Stomach (tissue), 4 donors: ENCODE results near the gene TBC1D10A.

Experiments used
- EP300 ChIP-seq: sonication (generic); formaldehyde crosslinking; IDR thresholded peaks from one replicate; pipeline ENCODE4 v1.6.1; 2017; ENCODE audit warnings: antibody characterized with exemption
- POLR2A ChIP-seq, 4 donors: fragments of 450-650 bp; IDR thresholded peaks; one replicate each; pipeline ENCODE4 v1.6.1; 2016; ENCODE audit warnings: antibody characterized with exemption in 4 of 4, control low read depth in 2 of 4, mild to moderate bottlenecking in 1 of 4, moderate library complexity in 1 of 4
- POLR2AphosphoS5 ChIP-seq, 3 donors: sonication (generic); formaldehyde crosslinking; IDR thresholded peaks; one replicate each; pipeline ENCODE4 v1.6.1; 2016; ENCODE audit warnings: antibody characterized with exemption in 3 of 3
- TF ChIP-seq, protein P1 (sequence below), 7 experiments: fragments of 450-650 bp in 4 of 7; fragments of 200-600 bp in 3 of 7; sonication (generic) in 3 of 7; IDR thresholded peaks; one replicate each; pipeline ENCODE4 v1.5.1; 2016 to 2019; ENCODE audit warnings: antibody characterized with exemption in 7 of 7, control low read depth in 2 of 7, mild to moderate bottlenecking in 1 of 7

DNA sequence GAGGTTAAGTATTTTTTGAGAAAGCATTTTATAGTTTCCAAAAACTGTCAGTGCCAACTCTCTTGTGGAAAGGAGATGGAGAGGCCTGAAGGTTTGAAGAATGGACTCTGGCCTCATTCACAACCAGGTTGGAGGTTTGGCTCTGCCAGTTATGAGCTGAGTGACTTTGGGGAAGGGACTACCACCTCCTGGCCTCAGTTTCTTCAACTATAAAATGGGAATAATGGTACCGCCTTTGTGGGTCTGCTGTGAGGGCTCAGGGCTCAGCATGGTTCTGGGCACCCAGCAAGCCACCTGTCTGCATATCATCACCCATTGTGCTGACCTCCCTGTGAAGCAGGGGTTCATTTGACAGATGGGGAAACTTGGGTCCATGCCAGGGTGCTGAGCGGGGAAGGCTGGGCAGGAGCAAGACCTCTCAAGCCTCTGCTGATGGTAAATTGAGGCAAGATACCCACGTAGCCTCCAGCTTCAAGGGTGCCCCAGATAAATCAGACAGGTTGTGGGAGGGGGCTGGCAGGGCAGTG is 76.6 kb downstream of the TBC1D10A start:
- TF ChIP-seq, protein P1, sequence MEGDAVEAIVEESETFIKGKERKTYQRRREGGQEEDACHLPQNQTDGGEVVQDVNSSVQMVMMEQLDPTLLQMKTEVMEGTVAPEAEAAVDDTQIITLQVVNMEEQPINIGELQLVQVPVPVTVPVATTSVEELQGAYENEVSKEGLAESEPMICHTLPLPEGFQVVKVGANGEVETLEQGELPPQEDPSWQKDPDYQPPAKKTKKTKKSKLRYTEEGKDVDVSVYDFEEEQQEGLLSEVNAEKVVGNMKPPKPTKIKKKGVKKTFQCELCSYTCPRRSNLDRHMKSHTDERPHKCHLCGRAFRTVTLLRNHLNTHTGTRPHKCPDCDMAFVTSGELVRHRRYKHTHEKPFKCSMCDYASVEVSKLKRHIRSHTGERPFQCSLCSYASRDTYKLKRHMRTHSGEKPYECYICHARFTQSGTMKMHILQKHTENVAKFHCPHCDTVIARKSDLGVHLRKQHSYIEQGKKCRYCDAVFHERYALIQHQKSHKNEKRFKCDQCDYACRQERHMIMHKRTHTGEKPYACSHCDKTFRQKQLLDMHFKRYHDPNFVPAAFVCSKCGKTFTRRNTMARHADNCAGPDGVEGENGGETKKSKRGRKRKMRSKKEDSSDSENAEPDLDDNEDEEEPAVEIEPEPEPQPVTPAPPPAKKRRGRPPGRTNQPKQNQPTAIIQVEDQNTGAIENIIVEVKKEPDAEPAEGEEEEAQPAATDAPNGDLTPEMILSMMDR (IDR thresholded peaks at IDR 0.05), result no peak
- no peak for TF ChIP-seq POLR2AphosphoS5 (IDR thresholded peaks at IDR 0.05)
- TF ChIP-seq POLR2A (IDR thresholded peaks at IDR 0.05), result no peak
- TF ChIP-seq EP300, result no peak
